Kasumi-1 (cell line): ENCODE data around the gene MAP3K20.
"Not testable (repeated sequence)": the region's sequence is repeated elsewhere in the genome, so short reads cannot be mapped to it uniquely, and the experiment has no call there.

Experiments used
- DNase-seq, 2 experiments: peaks; one replicate each; lab custom pipeline; 2025; lab: John Stamatoyannopoulos, UW

Gene MAP3K20

GRCh38 chr2:173126819-173127218, 51.2 kb downstream of the MAP3K20 start:
- no peak for DNase-seq

- DNase-seq, result not testable (repeated sequence)
Measured at GRCh38 chr2:173128132-173128531, 52.5 kb downstream of the MAP3K20 start.

GRCh38 chr2:173130496-173131465, 55.1 kb downstream of the MAP3K20 start:
- no peak for DNase-seq

- no peak for DNase-seq
Measured at GRCh38 chr2:173132531-173132930, 56.9 kb downstream of the MAP3K20 start.

- DNase-seq, result peak; percentile 77 to 82
Measured at GRCh38 chr2:173134703-173135102, 59.1 kb downstream of the MAP3K20 start.

- no peak for DNase-seq
Measured at GRCh38 chr2:173136067-173136466, 60.4 kb downstream of the MAP3K20 start.

GRCh38 chr2:173136599-173136998, 61.0 kb downstream of the MAP3K20 start:
- no peak for DNase-seq

- no peak for DNase-seq
Measured at GRCh38 chr2:173137610-173138009, 62.0 kb downstream of the MAP3K20 start.

GRCh38 chr2:173138962-173139361, 63.3 kb downstream of the MAP3K20 start:
- DNase-seq, result no peak

GRCh38 chr2:173141666-173142065, 66.0 kb downstream of the MAP3K20 start:
- DNase-seq, result no peak

GRCh38 chr2:173145454-173145853, 69.8 kb downstream of the MAP3K20 start:
- no peak for DNase-seq

GRCh38 chr2:173146590-173146989, 70.9 kb downstream of the MAP3K20 start:
- no peak for DNase-seq

- DNase-seq, result no peak
Measured at GRCh38 chr2:173148520-173148919, 72.9 kb downstream of the MAP3K20 start.

- DNase-seq, result no peak
Measured at GRCh38 chr2:173149491-173149890, 73.8 kb downstream of the MAP3K20 start.

GRCh38 chr2:173150087-173150486, 74.4 kb downstream of the MAP3K20 start:
- no peak for DNase-seq

GRCh38 chr2:173150963-173151362, 75.3 kb downstream of the MAP3K20 start:
- DNase-seq, result no peak

- no peak for DNase-seq
Measured at GRCh38 chr2:173151671-173152401, 76.2 kb downstream of the MAP3K20 start.

GRCh38 chr2:173153301-173153885, 77.7 kb downstream of the MAP3K20 start:
- DNase-seq, result no peak

- DNase-seq, result no peak
Measured at GRCh38 chr2:173157676-173158293, 82.1 kb downstream of the MAP3K20 start.

GRCh38 chr2:173159791-173160463, 84.3 kb downstream of the MAP3K20 start:
- DNase-seq, result peak; percentile 11 to 28

- DNase-seq, result no peak
Measured at GRCh38 chr2:173160618-173161017, 85.0 kb downstream of the MAP3K20 start.

GRCh38 chr2:173161040-173161439, 85.4 kb downstream of the MAP3K20 start:
- no peak for DNase-seq
